GM21390 (cell line): ENCODE measurements around the gene SPX.

Experiments
- ATAC-seq: cut with Tn5 transposase; IDR thresholded peaks from one replicate; pipeline ENCODE4 v1.9.1; 2021; ENCODE audit not compliant: unreplicated experiment

The SPX gene, protein sequence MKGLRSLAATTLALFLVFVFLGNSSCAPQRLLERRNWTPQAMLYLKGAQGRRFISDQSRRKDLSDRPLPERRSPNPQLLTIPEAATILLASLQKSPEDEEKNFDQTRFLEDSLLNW

DNA sequence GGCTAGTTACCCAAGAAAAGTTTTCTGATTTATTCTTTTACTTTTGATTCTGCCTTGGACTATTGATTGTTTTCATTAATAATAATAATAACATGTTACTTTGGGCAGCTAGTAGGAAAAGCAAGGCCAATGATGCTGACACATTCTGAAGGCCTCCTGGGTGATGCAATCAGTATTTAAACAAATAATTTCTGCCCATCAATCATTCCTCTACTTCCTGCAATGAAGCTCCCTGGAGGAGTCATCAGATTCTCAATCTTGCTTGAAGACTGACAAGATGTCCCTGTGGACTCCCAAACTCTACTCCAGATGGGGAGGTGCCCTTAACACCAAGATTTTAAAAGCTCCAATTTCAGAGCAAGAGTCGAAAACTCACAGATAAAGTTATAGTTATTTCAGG lies at the start of gene SPX:
TSS of gene SPX (plus strand) at position 244 of the 400 bp plus-strand sequence. CDS start 177 bp downstream, outside the sequence.
- no peak for ATAC-seq

DNA sequence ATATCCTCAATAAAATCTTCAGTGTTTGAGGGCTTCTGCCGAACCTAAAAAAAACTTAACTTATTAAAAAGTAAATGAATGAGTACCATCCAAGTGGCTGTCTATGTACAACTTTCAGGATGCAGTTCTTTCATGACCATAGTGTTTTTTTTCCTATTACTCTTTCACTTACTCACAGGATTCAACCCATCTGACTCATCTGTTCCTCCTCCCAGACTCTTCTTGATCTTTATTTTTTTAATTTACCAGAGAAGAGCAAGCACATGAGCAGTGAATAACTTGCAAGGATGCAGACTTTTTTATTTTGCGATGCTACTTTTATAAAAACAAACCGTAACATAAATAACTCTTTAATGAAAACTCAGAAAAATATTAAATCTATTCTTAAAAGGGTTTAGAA lies 49.1 kb upstream of the SPX start:
- ATAC-seq: no peak

DNA sequence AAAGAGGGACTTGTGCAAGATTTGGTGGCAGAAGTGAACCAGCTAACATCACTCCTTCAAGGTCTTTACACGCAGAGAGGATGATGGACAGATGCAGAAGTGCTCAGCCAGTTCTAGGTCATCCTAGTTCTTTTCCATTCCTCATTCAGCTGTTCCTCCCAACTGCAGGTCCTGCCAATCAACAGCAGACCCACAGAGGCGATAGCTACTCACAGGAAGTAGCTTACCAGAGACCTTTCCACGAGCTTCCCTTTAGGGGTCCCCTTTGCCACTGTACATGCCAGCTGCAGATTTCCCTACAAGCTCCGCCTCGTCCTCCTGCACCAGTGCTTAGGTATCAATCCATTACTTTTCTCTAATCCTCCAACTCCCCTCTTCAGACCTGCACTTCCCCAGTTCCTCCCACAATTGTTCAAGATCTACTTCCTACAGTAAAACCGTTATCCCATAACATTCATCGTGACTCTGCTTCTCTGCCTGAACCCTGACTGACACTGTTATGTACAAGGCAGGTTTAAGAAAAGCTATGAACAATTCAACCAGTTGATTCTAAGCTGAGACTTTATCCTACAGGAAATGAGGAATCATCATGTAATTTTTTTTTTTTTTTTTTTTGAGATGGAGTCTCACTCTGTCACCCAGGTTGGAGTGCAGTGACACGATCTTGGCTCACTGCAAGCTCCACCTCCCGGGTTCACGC lies 47.2 kb upstream of the SPX start:
- no peak for ATAC-seq

DNA sequence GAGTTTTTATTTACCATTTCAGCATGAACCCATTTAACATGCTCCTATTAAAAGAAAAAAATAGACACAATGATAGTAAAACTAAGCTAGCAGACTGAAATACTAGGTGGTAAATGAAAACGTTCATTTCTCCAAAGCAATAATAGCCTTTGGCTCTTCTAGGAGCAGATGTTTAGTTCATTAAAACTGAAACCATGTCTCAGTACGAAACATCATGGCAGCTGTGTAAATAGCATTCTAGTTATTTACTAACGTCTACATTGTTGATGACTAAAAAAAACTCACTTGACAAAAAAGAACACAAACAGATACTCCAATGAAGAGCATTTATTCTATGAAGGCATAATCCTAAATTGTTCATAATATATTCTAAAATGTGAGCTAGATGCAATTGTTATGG lies 42.6 kb upstream of the SPX start:
- no peak for ATAC-seq

DNA sequence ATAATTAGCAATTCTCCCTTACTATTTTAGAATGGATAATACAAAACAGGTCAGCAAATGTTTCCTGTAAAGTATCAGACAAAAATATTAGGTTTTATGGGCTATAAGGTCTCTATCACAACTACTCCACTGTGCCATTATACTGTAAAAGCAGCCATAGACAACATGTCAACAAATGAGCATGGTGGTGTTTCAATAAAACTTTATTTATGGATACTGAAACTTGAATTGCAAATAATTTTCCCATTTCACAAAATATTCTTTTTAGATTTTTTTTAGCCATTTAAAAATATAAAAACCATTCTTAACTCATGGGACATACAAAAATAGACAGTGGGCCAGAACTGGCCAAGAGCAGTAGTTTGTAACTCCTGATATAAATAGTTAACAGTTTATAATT lies 40.1 kb upstream of the SPX start:
- ATAC-seq: no peak

DNA sequence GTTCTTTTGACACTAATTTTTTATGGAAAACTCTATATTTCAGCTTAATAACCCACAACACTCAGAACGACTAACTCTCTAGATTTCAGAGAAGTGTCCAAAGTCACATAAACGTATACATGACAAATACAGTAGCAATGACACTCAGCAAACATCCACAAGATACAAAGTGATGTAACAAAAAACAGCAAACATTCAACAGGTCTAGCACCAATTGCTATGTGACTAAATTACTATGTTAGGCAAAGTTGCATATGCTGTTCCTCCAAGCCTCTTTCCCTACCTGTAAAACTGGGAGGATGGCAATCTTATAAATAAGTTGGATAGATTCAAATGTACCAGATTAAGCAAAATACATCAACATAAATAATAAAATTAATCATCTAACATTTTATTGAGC lies 26.3 kb upstream of the SPX start:
- ATAC-seq: no peak

DNA sequence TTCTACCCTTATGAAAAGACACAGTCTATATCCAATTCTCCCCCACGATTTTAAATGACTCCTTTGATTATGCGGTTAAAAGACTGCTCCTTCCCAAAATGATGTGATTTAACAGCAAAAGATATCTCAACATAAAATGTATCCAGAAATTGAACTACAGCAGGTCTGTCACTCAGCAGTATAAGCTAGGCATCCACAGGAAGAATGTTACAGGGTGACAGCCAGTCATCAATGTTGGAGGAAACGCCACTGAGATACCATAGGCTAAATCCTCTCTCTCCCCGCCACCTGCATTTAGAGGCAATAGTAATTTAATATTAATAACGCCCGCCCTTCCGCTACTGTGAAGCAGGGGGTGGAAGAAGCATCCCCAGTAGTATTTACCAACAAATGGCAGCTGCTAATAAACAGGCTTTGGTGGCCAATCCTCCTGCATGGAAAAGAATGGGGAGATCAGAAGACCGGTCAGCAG lies 25.3 kb upstream of the SPX start:
- peak; percentile 2 for ATAC-seq

DNA sequence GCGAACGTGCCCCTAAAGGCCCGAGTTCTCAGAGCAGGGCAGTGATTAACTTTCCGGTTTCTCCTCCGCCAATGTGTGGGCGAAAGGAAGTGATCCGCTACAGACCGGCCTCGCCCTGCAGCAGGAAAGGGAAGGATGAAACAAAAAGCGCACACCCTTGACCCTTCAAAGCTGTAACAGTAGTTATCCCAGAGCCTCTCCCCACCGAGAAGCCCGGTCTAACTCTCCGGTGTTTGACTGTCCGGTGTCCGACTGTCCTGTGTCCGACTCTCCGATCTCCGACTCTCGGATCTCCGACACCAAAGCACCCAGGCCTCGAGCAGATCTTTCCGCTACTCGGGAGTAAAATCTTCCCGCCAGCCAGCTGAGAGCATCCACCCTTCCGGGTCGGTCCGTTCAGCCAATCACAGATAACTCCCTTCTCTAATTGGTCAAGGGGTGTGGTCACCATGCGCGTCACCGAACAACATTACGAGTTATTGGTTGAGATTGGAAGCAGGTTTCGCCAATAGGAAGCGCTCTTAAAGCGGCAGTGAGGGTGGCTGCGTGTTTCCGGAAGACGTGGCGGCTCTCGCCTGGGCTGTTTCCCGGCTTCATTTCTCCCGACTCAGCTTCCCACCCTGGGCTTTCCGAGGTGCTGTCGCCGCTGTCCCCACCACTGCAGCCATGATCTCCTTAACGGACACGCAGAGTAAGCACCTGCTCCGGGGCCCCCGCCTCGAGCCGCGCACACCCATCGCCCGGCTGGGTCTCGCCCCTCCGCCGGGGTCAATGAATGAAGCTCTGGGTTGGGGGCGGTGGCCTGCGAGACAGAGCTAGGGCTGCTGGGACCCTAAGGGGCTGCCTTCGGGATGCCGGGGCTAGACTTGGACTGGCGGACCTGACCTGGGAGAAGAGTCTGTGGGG lies 24.6 kb upstream of the SPX start, which contains the start of the genes GOLT1B and RECQL:
TSS of gene GOLT1B (plus strand) at position 532 of the 906 bp plus-strand sequence. CDS start at position 667, 135 bp downstream.
TSS of gene RECQL (minus strand) at position 378 of the 906 bp plus-strand sequence. CDS start 2,065 bp downstream, outside the sequence.
- ATAC-seq: peak; percentile 98

DNA sequence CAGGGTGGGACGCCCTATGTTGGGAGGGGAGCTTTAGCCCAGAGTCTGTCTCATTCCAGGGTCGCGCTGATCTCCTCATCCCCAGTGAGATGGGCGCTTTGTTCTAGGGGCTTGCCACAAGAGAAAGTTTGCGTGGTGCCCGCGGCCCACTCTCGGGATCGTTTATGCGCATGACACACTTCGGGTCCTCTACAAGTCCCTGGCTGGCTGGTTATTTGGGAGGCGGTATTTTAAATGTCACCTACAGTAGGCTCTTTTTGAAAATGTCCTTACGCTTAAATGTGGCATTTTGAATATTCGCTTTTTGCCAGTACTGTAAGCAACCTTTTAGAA lies 24.0 kb upstream of the SPX start:
- no peak for ATAC-seq

DNA sequence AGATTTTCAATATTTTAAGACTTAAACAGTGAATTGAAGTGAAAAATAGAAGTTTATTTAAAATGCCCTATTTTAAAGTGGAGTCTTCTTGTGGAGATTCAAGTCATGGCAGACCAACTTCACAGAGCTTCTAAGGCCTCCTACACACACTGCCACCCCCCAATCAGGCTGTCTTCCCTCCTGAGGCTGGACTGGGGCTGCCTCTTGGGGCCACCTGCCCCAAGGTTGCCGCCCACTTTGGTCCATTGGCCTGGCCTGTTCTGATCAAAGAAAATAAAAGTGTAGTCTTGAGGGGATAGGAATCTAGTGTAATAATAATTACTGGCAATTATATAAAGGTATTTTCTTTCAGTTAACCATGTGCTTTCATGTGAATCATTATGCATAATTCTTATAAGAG lies 23.2 kb upstream of the SPX start:
- no peak for ATAC-seq

DNA sequence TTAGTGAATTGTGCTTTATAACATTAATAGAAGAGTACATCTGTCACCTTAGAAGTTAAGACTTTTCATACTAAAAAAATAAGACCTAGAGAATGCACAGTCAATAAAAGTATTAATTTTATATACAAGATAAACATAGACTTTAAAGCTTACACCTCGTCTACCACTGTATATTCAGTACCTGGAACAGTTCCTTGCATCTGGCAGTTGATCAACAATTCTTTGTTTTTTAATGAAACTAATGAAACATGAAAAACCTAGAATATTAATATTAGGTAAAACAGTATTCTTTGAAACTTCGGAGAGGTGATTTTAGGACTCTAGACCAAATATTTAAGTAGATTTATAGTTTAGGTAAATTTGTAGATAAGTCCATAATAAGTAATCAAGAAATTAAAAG lies 20.2 kb upstream of the SPX start:
- ATAC-seq: no peak

DNA sequence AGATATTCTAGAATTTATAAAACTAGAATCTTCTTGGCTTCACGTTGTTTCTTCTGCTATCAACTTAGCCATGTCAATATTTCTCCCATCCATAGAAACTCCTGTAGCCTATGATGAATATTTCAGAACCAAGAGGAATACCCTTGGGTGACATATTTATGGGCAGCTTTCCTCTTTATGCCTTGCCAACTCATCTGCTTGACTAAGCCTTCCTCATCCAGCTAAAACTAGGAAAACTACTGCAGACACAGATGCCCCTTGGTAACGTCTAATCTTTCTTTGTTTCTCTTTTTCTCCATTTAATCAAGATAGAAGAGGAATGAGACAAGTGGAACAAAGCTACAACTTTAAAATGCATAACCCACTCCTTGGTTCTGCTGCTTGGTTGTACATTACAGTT lies 18.2 kb upstream of the SPX start:
- ATAC-seq: no peak

DNA sequence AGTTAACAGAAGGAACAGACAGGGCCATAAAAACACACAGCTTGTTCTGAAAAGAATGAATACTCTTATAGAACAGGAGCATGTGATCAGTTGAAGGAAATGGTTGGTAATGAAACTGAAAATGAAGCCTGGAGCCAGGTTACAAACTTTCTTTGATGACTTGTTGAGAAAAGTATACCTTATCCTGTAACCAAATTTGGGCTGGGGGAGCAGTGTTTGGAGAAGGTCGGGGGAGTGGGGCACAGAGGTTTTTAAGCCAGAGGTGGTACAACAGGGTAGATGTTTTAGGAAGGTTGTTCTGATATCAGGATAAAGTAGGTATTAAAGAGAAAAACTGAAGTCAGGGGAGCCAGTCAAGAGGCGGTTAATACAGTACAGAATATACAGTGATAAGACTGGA lies 16.3 kb upstream of the SPX start:
- peak; percentile 95 for ATAC-seq

DNA sequence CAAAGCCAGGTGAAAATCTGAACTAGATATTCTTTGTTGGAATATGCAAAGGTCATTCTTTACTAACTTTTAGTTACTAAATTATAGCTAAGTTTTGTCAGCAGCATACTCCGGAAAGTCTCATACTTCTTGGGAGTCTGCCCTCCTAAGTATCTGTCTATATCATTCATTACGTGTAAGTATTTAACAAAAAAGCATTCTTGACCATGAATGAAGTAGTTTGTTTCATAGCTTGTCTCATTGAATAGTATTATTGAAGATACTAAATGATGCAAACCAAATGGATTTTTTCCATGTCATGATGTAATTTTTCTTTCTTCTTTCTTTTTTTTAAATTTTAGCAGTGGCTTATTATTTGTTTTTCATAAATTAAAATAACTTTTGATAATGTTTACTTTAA lies 9.8 kb upstream of the SPX start:
- ATAC-seq: no peak

DNA sequence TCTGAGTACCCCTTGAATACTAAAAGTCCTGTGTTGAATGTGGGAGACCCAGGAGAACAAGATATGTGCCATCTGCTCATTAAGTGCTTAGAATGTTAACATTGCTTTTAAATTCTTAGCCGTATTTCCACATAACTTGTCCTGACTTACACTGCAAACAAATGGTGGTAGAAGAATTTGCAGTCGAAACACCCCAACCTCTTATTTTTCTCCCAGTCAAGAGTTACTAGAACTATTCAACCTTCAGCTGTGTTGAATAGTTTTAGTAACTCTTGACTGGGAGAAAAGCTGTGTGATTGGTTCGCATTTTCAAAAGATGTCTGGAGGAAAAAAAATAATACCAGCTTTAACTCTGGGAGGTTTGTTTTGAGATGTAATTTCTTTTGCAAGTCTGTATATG lies 7.6 kb upstream of the SPX start:
- no peak for ATAC-seq

DNA sequence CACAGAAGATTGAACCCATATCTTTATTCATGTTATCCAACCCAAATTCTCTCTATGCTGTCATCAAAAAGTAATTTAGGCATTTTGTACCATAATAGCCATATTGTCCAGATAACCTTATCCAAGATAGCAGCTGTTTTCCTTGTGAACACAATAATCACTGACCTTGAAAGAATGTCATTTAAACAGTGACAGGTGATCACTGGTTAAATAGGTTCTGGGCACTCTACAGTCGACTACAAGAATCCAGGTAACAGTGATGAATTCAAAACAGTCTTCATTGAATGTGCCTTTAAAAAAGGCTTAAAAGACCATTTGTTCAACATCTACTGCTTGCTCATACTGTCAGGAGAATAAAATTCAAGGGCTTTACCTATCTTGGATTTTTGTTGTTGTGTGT lies 4.6 kb upstream of the SPX start:
- no peak for ATAC-seq

DNA sequence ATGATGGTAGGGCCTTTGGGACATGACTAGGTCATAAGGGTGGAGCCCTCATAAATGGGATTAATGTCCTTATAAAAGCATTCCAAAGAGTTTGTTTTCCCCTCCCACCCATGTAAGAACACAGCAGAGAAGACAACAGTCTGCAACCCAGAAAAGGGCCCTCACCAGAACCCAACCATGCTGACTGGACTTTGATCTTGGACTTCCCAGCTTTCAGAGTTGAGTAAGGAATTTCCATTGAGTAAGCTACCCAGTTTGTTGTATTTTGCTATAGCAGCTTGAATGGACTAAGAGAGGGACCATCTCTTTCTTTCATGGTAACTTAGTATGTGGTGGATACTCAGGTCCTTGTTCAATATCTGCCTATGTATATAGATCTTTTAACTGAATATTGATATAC lies 2.9 kb upstream of the SPX start:
- no peak for ATAC-seq

DNA sequence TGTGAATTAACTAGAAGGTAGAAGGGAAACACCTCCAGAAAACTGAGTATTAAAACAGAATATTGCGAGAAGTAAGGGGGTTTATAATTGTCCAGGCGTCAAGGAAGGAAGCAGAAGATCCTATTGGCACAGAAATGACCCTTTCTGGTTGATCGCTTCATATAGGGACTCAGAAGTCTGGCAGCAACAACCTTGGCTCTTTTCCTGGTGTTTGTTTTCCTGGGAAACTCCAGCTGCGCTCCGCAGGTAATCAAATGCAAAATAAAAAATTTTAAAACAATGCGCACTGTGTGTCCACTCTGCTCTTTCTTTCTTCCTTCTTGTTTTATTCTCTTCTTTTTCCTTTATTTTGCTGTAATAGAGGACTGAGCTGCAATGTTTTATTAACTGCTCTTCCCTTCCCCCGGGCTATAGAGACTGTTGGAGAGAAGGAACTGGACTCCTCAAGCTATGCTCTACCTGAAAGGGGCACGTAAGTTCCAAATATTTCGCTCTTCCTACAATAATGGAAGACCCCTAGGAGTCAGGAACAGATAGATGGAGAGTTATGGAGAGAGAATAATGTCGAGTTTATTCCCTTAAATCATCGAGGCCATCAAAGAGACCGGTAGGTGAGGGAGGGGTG lies 737 bp downstream of the SPX start:
- ATAC-seq: no peak

DNA sequence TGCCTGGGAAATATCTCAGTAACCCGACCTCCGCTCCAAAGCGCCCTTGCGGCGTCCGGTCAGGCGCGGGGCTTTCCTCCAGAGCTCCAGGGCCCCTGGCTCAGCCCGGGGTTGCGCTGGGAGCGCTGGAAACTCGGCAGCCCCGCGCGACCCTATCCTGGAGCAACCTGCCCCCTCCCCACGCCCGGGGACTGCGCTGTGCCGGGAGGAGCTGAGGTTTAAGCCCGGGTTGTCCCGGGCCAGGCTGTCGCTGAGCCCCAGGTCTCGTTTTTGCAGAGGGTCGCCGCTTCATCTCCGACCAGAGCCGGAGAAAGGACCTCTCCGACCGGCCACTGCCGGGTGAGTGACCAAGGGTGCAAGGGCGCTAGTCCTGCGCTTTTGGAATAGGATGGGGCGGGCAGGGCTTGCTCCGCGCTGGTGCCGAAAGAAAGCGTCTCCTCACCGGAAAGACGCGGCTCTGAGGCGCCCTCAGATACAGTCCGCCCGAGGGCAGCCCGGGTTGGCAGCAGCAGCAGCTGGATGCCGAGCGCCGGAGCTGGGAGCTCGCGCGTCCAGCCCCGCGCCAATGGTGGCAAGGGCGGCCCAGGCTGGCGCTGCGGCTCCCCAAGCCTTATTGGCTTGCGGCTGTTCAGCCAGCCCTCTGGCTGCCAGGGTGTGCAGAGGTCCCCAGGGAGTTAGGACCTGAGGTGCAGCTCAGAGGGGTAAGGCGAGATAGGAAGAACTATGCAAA lies 1.5 kb downstream of the SPX start:
- peak; percentile 95 for ATAC-seq

DNA sequence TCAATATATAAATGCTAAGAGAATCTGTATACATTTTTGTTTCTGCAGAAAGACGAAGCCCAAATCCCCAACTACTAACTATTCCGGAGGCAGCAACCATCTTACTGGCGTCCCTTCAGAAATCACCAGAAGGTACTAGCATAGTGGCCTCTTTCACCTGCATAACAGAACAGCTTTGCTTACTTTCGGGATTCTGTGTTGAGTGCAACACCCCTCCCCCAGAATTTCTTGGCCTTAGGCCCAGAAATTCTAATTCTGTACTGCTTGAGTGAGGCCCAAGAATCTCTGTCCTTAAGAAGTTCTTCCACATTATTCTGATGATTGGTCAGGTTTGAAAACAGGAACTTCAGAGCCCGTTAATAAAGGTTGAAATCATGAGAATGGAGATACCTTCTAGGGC lies 2.9 kb downstream of the SPX start:
- no peak for ATAC-seq

DNA sequence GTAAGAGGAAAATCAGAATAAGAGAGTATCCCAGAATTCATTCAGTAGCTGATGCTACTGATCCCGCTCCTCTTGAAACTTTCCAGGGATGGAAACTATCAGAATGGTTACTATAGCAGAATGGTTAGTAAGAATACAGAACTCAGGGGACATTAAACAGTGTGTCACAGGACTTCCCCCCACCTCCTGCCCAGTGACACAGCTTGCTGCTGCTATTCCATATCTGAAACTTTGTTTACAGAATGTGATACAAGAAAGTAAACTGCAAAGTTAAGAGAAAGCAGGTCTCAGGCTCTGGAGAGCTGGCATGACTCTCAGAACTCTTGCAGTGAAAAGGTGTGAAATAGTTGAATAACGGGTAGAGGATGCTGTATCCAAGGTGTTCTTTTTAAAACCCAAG lies 3.4 kb downstream of the SPX start:
- no peak for ATAC-seq
